Coronary artery (tissue), 2 donors: ENCODE measurements around the gene NUB1.
"Not testable (repeated sequence)": the region's sequence is repeated elsewhere in the genome, so short reads cannot be mapped to it uniquely, and the experiment has no call there.

Source experiments
- DNase-seq: peaks from one replicate; pipeline ENCODE4 v3.0.0-alpha.2; 2017; ENCODE audit warnings: low spot score
- H3K27ac ChIP-seq, 2 donors: fragments of 200-600 bp; sonication (generic); one replicate each; pipeline ENCODE4 v1.5.1; 2016 to 2019
- H3K4me3 ChIP-seq: fragments of 200-600 bp; sonication (generic); 2 replicates; pipeline ENCODE4 v1.5.1; 2016; ENCODE audit warnings: mild to moderate bottlenecking, moderate library complexity
- CTCF ChIP-seq: fragments of 200-600 bp; sonication (generic); IDR thresholded peaks from one replicate; pipeline ENCODE4 v1.5.1; 2019; ENCODE audit warnings: antibody characterized with exemption

The NUB1 gene

GRCh38 chr7:151301471-151302462, 39.8 kb upstream of the NUB1 start:
- no peak overlapping the region for H3K27ac ChIP-seq
- TF ChIP-seq CTCF, result no peak
- DNase-seq, result peak; percentile 64

GRCh38 chr7:151304251-151304650, 37.4 kb upstream of the NUB1 start:
- not testable (repeated sequence) for H3K27ac ChIP-seq, H3K4me3 ChIP-seq
- DNase-seq, result peak; percentile 64

More at GRCh38 chr7:151301471-151302462, 39.8 kb upstream of the NUB1 start:
- H3K4me3 ChIP-seq, result no peak overlapping the region

- DNase-seq, result peak; percentile 7
- no peak for TF ChIP-seq CTCF
- Histone ChIP-seq H3K4me3 (no peak overlapping the region), H3K27ac (no peak overlapping the region)
Observed at GRCh38 chr7:151304856-151305255, 36.8 kb upstream of the NUB1 start.

GRCh38 chr7:151306374-151306773, 35.2 kb upstream of the NUB1 start:
- no peak for TF ChIP-seq CTCF
- Histone ChIP-seq H3K4me3 (no peak overlapping the region), H3K27ac (no peak overlapping the region)
- DNase-seq, result peak; percentile 4

GRCh38 chr7:151306860-151307259, 34.8 kb upstream of the NUB1 start:
- no peak overlapping the region for H3K4me3 ChIP-seq
- no peak for TF ChIP-seq CTCF
- no peak overlapping the region for H3K27ac ChIP-seq
- DNase-seq, result peak; percentile 9

- no peak for TF ChIP-seq CTCF
- DNase-seq, result peak; percentile 36
Observed at GRCh38 chr7:151307536-151307935, 34.1 kb upstream of the NUB1 start.

GRCh38 chr7:151308256-151308655, 33.4 kb upstream of the NUB1 start:
- no peak for TF ChIP-seq CTCF
- DNase-seq, result peak; percentile 59
- H3K4me3 ChIP-seq, result no peak overlapping the region
- no peak overlapping the region for H3K27ac ChIP-seq

More at GRCh38 chr7:151307536-151307935, 34.1 kb upstream of the NUB1 start:
- H3K27ac ChIP-seq, result no peak overlapping the region
- H3K4me3 ChIP-seq, result no peak overlapping the region
